Heart right ventricle (tissue), 16 donors: ENCODE measurements around the gene TSC22D4. TPM values are rescaled to one million over a fixed set of nuclear protein-coding genes. Genes with fewer than 3 reads are reported as not detected.

Experiments
- ATAC-seq, 8 donors: fragments of 200-7000 bp; cut with Tn5 transposase; one replicate each; pipeline ENCODE4 v1.9.1; 2020; ENCODE audit warnings: mild to moderate bottlenecking in 8 of 8, moderate library complexity in 8 of 8, moderate number of reproducible peaks in 1 of 8
- DNase-seq, 2 donors: peaks; one replicate each; pipeline ENCODE4 v3.0.0-alpha.2; 2020
- H3K27ac ChIP-seq, 10 donors: fragments of 200-600 bp; sonication (generic) in 2 of 10; one replicate each; pipeline versions ENCODE4 v1.5.0 to v1.8.0; 2020 to 2022; ENCODE audit warnings: mild to moderate bottlenecking in 3 of 10
- H3K27me3 ChIP-seq, 7 donors: fragments of 200-600 bp; one replicate each; pipeline ENCODE4 v1.8.0; 2021 to 2022; ENCODE audit warnings: mild to moderate bottlenecking in 2 of 7
- H3K36me3 ChIP-seq, 9 donors: fragments of 200-600 bp; sonication (generic) in 1 of 9; one replicate each; pipeline versions ENCODE4 v1.5.0 to v1.8.0; 2020 to 2022; ENCODE audit warnings: mild to moderate bottlenecking in 2 of 9
- H3K4me1 ChIP-seq, 9 donors: fragments of 200-600 bp; sonication (generic) in 1 of 9; one replicate each; pipeline versions ENCODE4 v1.5.0 to v1.8.0; 2020 to 2022; ENCODE audit warnings: mild to moderate bottlenecking in 4 of 9
- H3K4me3 ChIP-seq, 10 donors: fragments of 200-600 bp; sonication (generic) in 2 of 10; one replicate each; pipeline versions ENCODE4 v1.5.0 to v1.8.0; 2020 to 2022; ENCODE audit warnings: mild to moderate bottlenecking in 7 of 10, moderate library complexity in 2 of 10
- H3K9me3 ChIP-seq, 11 donors: fragments of 200-600 bp in 10 of 11; sonication (generic) in 2 of 11; one replicate each; pipeline versions ENCODE4 v1.5.0 to v1.8.0; 2013 to 2022; ENCODE audit warnings: mild to moderate bottlenecking in 2 of 11, control low read depth in 1 of 11, moderate library complexity in 1 of 11
- CTCF ChIP-seq, 9 donors: fragments of 200-600 bp; sonication (generic) in 2 of 9; IDR thresholded peaks; one replicate each; pipeline versions ENCODE4 v1.5.0 to v1.8.0; 2021 to 2022; ENCODE audit warnings: antibody characterized with exemption in 9 of 9, mild to moderate bottlenecking in 5 of 9, moderate library complexity in 1 of 9
- WGBS, 2 donors: extraction: QIAGEN DNeasy Blood & Tissue Kit; methylation state at CpG; one replicate each; pipeline ENCODE4 v1.1.7; 2013; ENCODE audit warnings: inconsistent platforms in 1 of 2; 5-methylcytosine and 5-hydroxymethylcytosine counted together
- intact Hi-C, 10 donors: fragments of 100-400 bp; cut with DNase I; formaldehyde crosslinking; loops; one replicate each; pipeline versions ENCODE4 v1.11.1 to v1.14.2; 2022
- polyA plus RNA-seq, 2 donors: library from polyadenylated mRNA; stranded (reverse); fragments of 200-250 nt; gene quantifications; one replicate each; pipeline ENCODE4 v1.2.3, GENCODE V29; 2013
- total RNA-seq, 10 donors: library from RNA; stranded (reverse); fragmentation: NEBNext Ultra II Directional in 3 of 10; extraction: Animal tissue kit (Norgen Biotek cat#: 25700) in 3 of 10; gene quantifications; one replicate each; pipeline versions ENCODE4 v1.2.1 to v1.2.4, GENCODE V29; 2021 to 2023
- donor health status: Arrhythmogenic right ventricular cardiomyopathy.
- donor health status: ischemic (EF 13 %, LVEDD 7.1; RV severe dilation, severe dysfunction).
- donor health status: healthy with polysubstance abuse.
- donor health status: DM: no; HTN: yes; CAD: no.
- donor health status: DM: no; HTN: no; CAD: no.
- donor health status: ischemic (EF 25% LVEDD 6.9; RV normal size, moderate dysfunction).
- donor health status: ischemic (EF 25% LVEDD 5.7; RV mildly dilated, moderate dysfunction).
- donor health status: healthy.
- donor health status: DM: yes; HTN: yes; CAD: no.
- donor health status: Ischemic cardiomyopathy.
- donor health status: ischemic (EF 35%, LVEDD 5.7; RV mildly dilated, moderate dysfunction).
- donor health status: nonischemic (EF 11% LVEDD 7.7; RV severe dilation, severe dysfunction).
- donor health status: DM: yes; HTN: yes; CAD: no.
- donor health status: PGD.
- donor health status: ischemic (EF 29% LVEDD 5.4; RV normal size, mild dysfunction).
- donor health status: nonischemic (EF 23%, LVEDD 6.1; RV moderate dilation, normal function).

TSC22D4 gene
- total and polyA plus RNA-seq, 12 donors, result 36.0 to 72.3 (median 47.7) TPM

- intact Hi-C loops, result loop anchor here in 9 of 10 donors (5.0 to 10.0 kb wide), 7 partner anchors 91 to 261 kb away; partner anchors contain the start of genes GIGYF1 (in 4 of the 9), EPO (in 2 of the 9) and POP7 (in 1 of the 9)
- 7 to 8% methylated on average over 17 of the region's 17 CpGs for WGBS, 2 donors
- Histone ChIP-seq H3K4me1 (peaks cover 14 to 55% (median 31%) of the 10 kb centered on the region in 9 donors), H3K27me3 (no peaks in the 10 kb centered on the region), H3K27ac (peak overlapping the region in 9 of 10 donors; percentile 50 to 76 (median 66)), H3K36me3 (peaks cover 0 to 65% (median 7%) of the 10 kb centered on the region in 9 donors), H3K9me3 (no peaks in the 10 kb centered on the region), H3K4me3 (peak overlapping the region in 1 of 10 donors; percentile 14)
- DNase-seq (peak; percentile 71 to 80), ATAC-seq (peak; percentile 81 to 93 (median 89))
- TF ChIP-seq CTCF (IDR thresholded peaks at IDR 0.05), result peak; percentile 44 to 88 (median 73)
Observed at GRCh38 chr7:100465702-100466311, 13.2 kb downstream of the TSC22D4 start.

GRCh38 chr7:100465299-100465698, 13.7 kb downstream of the TSC22D4 start:
- 62 to 75% methylated on average over 8 of the region's 8 CpGs for WGBS, 2 donors
- no peak overlapping the region for H3K4me3 ChIP-seq
- no peaks in the 10 kb centered on the region for H3K27me3 ChIP-seq
- peaks cover 14 to 50% (median 31%) of the 10 kb centered on the region in 9 donors for H3K4me1 ChIP-seq
- no peaks in the 10 kb centered on the region for H3K9me3 ChIP-seq
- peaks cover 0 to 65% (median 7%) of the 10 kb centered on the region in 9 donors for H3K36me3 ChIP-seq
- intact Hi-C loops, result loop anchor here in 9 of 10 donors (5.0 to 10.0 kb wide), 7 partner anchors 92 to 262 kb away; partner anchors contain the start of genes GIGYF1 (in 4 of the 9), EPO (in 2 of the 9) and POP7 (in 1 of the 9)
- no peak for TF ChIP-seq CTCF (IDR thresholded peaks at IDR 0.05)
- peak overlapping the region in 7 of 10 donors; percentile 20 to 76 (median 69) for H3K27ac ChIP-seq
- DNase-seq (no peak), ATAC-seq (no peak)

GRCh38 chr7:100464791-100465190, 14.2 kb downstream of the TSC22D4 start:
- intact Hi-C loops, result loop anchor here in 9 of 10 donors (5.0 to 10.0 kb wide), 7 partner anchors 93 to 263 kb away; partner anchors contain the start of genes GIGYF1 (in 4 of the 9), EPO (in 2 of the 9) and POP7 (in 1 of the 9)

More at GRCh38 chr7:100464791-100465190, 14.2 kb downstream of the TSC22D4 start:
- DNase-seq, result no peak
- TF ChIP-seq CTCF (IDR thresholded peaks at IDR 0.05), result no peak
- H3K4me3 ChIP-seq, result no peak overlapping the region
- WGBS, 2 donors, result 97 to 98% methylated on average over 2 of the region's 2 CpGs
- H3K27me3 ChIP-seq, result no peaks in the 10 kb centered on the region
- H3K4me1 ChIP-seq, result peaks cover 14 to 45% (median 31%) of the 10 kb centered on the region in 9 donors
- no peak for ATAC-seq
- H3K27ac ChIP-seq, result no peak overlapping the region
- H3K9me3 ChIP-seq, result no peaks in the 10 kb centered on the region
- peaks cover 0 to 65% (median 7%) of the 10 kb centered on the region in 9 donors for H3K36me3 ChIP-seq
